GM18508 (cell line): ENCODE measurements around the gene ARL16.

Experiments used
- ATAC-seq: cut with Tn5 transposase; IDR thresholded peaks from one replicate; pipeline ENCODE4 v1.9.1; 2021; ENCODE audit warnings: moderate number of reproducible peaks; ENCODE audit not compliant: insufficient read depth, unreplicated experiment

ARL16 gene

GRCh38 chr17:81648013-81648706 lies 35.4 kb downstream of the ARL16 start:
- no peak for ATAC-seq

- ATAC-seq = no peak
Observed at GRCh38 chr17:81647640-81648012, 36.0 kb downstream of the ARL16 start.

GRCh38 chr17:81646869-81647600 lies 36.6 kb downstream of the ARL16 start:
- no peak for ATAC-seq

GRCh38 chr17:81644976-81645952 lies 38.3 kb downstream of the ARL16 start:
- ATAC-seq = no peak

- no peak for ATAC-seq
Observed at GRCh38 chr17:81644496-81644895, 39.1 kb downstream of the ARL16 start.

GRCh38 chr17:81641825-81642489 lies 41.6 kb downstream of the ARL16 start:
- ATAC-seq = no peak

GRCh38 chr17:81640011-81640410 lies 43.6 kb downstream of the ARL16 start:
- ATAC-seq = no peak

DNA sequence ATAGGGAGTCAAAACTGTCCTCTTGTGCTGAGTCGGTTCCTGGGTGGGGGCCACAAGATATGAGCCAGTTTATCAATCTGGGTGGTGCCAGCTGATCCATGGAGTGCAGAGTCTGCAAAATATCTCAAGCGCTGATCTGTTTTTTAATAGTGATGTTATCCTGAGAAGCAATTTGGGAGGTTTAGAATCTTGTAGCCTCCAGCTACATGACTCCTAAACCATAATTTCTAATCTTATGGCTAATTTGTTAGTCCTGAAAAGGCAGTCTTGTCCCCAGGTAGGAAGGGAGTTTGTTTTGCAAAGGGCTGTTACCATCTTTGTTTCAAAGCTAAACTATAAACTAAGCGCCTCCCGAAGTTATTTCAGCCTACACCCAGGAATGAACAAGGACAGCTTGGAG lies 44.9 kb downstream of the ARL16 start:
- no peak for ATAC-seq

DNA sequence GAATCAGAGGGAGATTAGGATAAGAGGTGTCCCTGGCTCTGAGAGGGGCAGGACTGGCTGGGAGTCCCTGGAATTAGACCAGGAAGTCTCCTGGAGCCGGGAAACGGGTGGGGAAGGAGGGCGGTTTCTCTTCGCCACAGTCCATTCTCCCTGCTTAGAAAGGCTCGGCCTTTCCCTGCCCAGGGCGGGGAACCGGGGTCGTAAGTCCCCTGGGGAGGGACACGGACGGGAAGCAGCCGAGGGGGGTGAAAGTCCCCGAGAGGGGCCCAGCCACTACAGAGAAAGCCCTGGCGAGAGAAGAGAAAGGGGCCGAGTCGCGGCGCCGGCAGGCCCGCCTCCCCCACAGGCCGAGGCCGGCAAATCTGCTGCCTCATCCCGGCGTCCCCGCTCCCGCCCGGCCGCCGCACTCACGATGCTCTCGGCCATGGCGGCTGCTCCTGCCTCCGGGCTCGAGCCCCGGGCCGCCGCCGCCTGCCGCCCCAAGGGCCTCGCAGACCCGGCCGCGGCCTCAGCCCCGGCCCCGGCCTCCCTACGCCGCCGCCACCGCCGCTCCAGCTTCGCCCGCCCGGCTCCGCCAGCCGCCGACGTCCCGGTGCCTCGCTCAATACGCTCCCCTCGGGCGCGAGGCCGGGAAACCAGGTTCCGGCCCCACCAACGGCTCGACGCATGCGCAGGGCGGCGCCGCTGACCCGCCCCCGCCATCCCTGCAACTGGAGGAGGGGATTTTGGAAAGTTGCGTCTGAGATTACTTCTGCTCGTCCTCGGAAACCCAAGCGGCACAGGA lies 46.9 kb downstream of the ARL16 start, which contains the start of the genes NPLOC4 and TSPAN10:
Gene NPLOC4 (minus strand): TSS at position 608 of the 784 bp plus-strand sequence. CDS start 182 bp downstream, at position 426.
Gene TSPAN10 (plus strand): TSS at position 692 of the 784 bp plus-strand sequence. CDS start 5,217 bp downstream, outside the sequence.
- ATAC-seq = no peak

GRCh38 chr17:81635973-81636504 lies 47.6 kb downstream of the ARL16 start:
- no peak for ATAC-seq

- ATAC-seq = no peak
Observed at GRCh38 chr17:81635431-81635830, 48.2 kb downstream of the ARL16 start.

- no peak for ATAC-seq
Observed at GRCh38 chr17:81631482-81631881, 52.1 kb downstream of the ARL16 start.
